Measurements from ENCODE around the gene RASD2. TPM values are rescaled to one million over a fixed set of nuclear protein-coding genes. Genes with fewer than 3 reads are reported as not detected.

The RASD2 gene
- total RNA-seq, 1 experiment from 2014 or later: 3.1 TPM

GRCh38 chr22:35549328-35549727 is 8.7 kb downstream of the RASD2 start (continued):
- TF ChIP-seq, protein P1, sequence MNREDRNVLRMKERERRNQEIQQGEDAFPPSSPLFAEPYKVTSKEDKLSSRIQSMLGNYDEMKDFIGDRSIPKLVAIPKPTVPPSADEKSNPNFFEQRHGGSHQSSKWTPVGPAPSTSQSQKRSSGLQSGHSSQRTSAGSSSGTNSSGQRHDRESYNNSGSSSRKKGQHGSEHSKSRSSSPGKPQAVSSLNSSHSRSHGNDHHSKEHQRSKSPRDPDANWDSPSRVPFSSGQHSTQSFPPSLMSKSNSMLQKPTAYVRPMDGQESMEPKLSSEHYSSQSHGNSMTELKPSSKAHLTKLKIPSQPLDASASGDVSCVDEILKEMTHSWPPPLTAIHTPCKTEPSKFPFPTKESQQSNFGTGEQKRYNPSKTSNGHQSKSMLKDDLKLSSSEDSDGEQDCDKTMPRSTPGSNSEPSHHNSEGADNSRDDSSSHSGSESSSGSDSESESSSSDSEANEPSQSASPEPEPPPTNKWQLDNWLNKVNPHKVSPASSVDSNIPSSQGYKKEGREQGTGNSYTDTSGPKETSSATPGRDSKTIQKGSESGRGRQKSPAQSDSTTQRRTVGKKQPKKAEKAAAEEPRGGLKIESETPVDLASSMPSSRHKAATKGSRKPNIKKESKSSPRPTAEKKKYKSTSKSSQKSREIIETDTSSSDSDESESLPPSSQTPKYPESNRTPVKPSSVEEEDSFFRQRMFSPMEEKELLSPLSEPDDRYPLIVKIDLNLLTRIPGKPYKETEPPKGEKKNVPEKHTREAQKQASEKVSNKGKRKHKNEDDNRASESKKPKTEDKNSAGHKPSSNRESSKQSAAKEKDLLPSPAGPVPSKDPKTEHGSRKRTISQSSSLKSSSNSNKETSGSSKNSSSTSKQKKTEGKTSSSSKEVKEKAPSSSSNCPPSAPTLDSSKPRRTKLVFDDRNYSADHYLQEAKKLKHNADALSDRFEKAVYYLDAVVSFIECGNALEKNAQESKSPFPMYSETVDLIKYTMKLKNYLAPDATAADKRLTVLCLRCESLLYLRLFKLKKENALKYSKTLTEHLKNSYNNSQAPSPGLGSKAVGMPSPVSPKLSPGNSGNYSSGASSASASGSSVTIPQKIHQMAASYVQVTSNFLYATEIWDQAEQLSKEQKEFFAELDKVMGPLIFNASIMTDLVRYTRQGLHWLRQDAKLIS (CRISPR knock-in tag; IDR thresholded peaks at IDR 0.05; ENCODE audit: borderline replicate concordance): no peak
- no peak for TF ChIP-seq GRHL2 (CRISPR knock-in tag; IDR thresholded peaks at IDR 0.05; ENCODE audit: insufficient replicate concordance, severe bottlenecking)
- no peak for TF ChIP-seq FOXP1 (CRISPR knock-in tag; IDR thresholded peaks at IDR 0.05; ENCODE audit: borderline replicate concordance)
- no peak for TF ChIP-seq ZNF512 (CRISPR knock-in tag; IDR thresholded peaks at IDR 0.05; ENCODE audit: borderline replicate concordance)

DNA sequence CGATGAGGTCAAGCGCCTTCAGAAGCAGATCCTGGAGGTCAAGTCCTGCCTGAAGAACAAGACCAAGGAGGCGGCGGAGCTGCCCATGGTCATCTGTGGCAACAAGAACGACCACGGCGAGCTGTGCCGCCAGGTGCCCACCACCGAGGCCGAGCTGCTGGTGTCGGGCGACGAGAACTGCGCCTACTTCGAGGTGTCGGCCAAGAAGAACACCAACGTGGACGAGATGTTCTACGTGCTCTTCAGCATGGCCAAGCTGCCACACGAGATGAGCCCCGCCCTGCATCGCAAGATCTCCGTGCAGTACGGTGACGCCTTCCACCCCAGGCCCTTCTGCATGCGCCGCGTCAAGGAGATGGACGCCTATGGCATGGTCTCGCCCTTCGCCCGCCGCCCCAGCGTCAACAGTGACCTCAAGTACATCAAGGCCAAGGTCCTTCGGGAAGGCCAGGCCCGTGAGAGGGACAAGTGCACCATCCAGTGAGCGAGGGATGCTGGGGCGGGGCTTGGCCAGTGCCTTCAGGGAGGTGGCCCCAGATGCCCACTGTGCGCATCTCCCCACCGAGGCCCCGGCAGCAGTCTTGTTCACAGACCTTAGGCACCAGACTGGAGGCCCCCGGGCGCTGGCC is 11.0 kb downstream of the RASD2 start:
- DNase-seq (ENCODE audit: low spot score) (no peak), ATAC-seq (no peak)
- ChIA-PET POLR2A (no interaction called here), CTCF (interaction anchor here (1.0 to 2.0 kb wide), 4 partner anchors 10 to 14 kb away, joined by 3 to 6 read pairs (median 4); partner anchors contain the start of gene RASD2)
- TF ChIP-seq TEAD1 (CRISPR knock-in tag; IDR thresholded peaks at IDR 0.05): no peak
- no peak for TF ChIP-seq ZNF512 (CRISPR knock-in tag; IDR thresholded peaks at IDR 0.05; ENCODE audit: borderline replicate concordance)
- TF ChIP-seq ZNF671 (CRISPR knock-in tag; IDR thresholded peaks at IDR 0.05): no peak
- TF ChIP-seq, protein P2, sequence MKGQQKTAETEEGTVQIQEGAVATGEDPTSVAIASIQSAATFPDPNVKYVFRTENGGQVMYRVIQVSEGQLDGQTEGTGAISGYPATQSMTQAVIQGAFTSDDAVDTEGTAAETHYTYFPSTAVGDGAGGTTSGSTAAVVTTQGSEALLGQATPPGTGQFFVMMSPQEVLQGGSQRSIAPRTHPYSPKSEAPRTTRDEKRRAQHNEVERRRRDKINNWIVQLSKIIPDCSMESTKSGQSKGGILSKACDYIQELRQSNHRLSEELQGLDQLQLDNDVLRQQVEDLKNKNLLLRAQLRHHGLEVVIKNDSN (CRISPR knock-in tag; IDR thresholded peaks at IDR 0.05): no peak
- no peak for TF ChIP-seq RORB (CRISPR knock-in tag; IDR thresholded peaks at IDR 0.05)
- TF ChIP-seq MLX (CRISPR knock-in tag; IDR thresholded peaks at IDR 0.05): no peak
- no peak for TF ChIP-seq ZNF423 (CRISPR knock-in tag; IDR thresholded peaks at IDR 0.05)
- TF ChIP-seq ZNF425 (CRISPR knock-in tag; conservative IDR thresholded peaks at IDR 0.05): no peak
- no peak for TF ChIP-seq FOXP1 (CRISPR knock-in tag; IDR thresholded peaks at IDR 0.05; ENCODE audit: borderline replicate concordance)
- TF ChIP-seq E2F5 (CRISPR knock-in tag; IDR thresholded peaks at IDR 0.05): no peak
- TF ChIP-seq, protein P3, sequence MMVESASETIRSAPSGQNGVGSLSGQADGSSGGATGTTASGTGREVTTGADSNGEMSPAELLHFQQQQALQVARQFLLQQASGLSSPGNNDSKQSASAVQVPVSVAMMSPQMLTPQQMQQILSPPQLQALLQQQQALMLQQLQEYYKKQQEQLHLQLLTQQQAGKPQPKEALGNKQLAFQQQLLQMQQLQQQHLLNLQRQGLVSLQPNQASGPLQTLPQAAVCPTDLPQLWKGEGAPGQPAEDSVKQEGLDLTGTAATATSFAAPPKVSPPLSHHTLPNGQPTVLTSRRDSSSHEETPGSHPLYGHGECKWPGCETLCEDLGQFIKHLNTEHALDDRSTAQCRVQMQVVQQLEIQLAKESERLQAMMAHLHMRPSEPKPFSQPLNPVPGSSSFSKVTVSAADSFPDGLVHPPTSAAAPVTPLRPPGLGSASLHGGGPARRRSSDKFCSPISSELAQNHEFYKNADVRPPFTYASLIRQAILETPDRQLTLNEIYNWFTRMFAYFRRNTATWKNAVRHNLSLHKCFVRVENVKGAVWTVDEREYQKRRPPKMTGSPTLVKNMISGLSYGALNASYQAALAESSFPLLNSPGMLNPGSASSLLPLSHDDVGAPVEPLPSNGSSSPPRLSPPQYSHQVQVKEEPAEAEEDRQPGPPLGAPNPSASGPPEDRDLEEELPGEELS (CRISPR knock-in tag; IDR thresholded peaks at IDR 0.05): no peak
- no peak for TF ChIP-seq NR1H2 (CRISPR knock-in tag; IDR thresholded peaks at IDR 0.05)
- TF ChIP-seq ZNF121 (CRISPR knock-in tag; IDR thresholded peaks at IDR 0.05): no peak
- Mint-ChIP-seq H3K4me1 (peaks cover 33% of the 10 kb centered on the region), H3K36me3 (no peaks in the 10 kb centered on the region), H3K27me3 (ENCODE audit: low read depth) (no peaks in the 10 kb centered on the region), H3K4me3 (no peak overlapping the region), H3K9me3 (no peaks in the 10 kb centered on the region), H3K27ac (no peak overlapping the region)
